HEK293T (cell line): ENCODE measurements around the gene USF1.

Experiments
- CTCF ChIA-PET: fragments of 350-600 bp; formaldehyde crosslinking; extraction: SDS; loops from one replicate; lab custom pipeline; 2021; ENCODE audit warnings: antibody characterized with exemption, inconsistent platforms; lab: Yijun Ruan, JAX
- POLR2A ChIA-PET: fragments of 350-600 bp; formaldehyde crosslinking; extraction: SDS; loops from one replicate; lab custom pipeline; 2020; ENCODE audit warnings: antibody characterized with exemption, inconsistent platforms; lab: Yijun Ruan, JAX
- DNase-seq: peaks from one replicate; pipeline ENCODE4 v3.0.0; 2012; ENCODE audit warnings: mixed read lengths; ENCODE audit errors: extremely low spot score
- ARNT ChIP-seq: fragments of 450-650 bp; IDR thresholded peaks from 2 replicates; pipeline ENCODE4 v1.6.1; 2017; ENCODE audit warnings: mild to moderate bottlenecking
- BHLHE40 ChIP-seq: fragments of 450-650 bp; IDR thresholded peaks from 2 replicates; pipeline ENCODE4 v1.6.1; 2016; ENCODE audit warnings: mild to moderate bottlenecking, moderate library complexity, borderline replicate concordance
- CTBP1 ChIP-seq: fragments of 450-650 bp; IDR thresholded peaks from 2 replicates; pipeline ENCODE4 v1.6.1; 2016; ENCODE audit warnings: borderline replicate concordance
- ELF4 ChIP-seq: fragments of 450-650 bp; IDR thresholded peaks from 2 replicates; pipeline ENCODE4 v1.6.1; 2017; ENCODE audit warnings: antibody characterized with exemption
- FOXA1 ChIP-seq: fragments of 450-650 bp; IDR thresholded peaks from 2 replicates; pipeline ENCODE4 v1.6.1; 2016; ENCODE audit warnings: mild to moderate bottlenecking
- FOXK2 ChIP-seq: fragments of 450-650 bp; IDR thresholded peaks from 2 replicates; pipeline ENCODE4 v1.6.1; 2016; ENCODE audit warnings: mild to moderate bottlenecking
- FOXM1 ChIP-seq: fragments of 450-650 bp; IDR thresholded peaks from 2 replicates; pipeline ENCODE4 v1.6.1; 2017; ENCODE audit warnings: mild to moderate bottlenecking, borderline replicate concordance
- HDGF ChIP-seq: fragments of 450-650 bp; IDR thresholded peaks from 2 replicates; pipeline ENCODE4 v1.6.1; 2017; ENCODE audit warnings: antibody characterized with exemption, borderline replicate concordance
- L3MBTL2 ChIP-seq: fragments of 450-650 bp; conservative IDR thresholded peaks from 2 replicates; pipeline ENCODE4 v1.6.1; 2016; ENCODE audit warnings: mild to moderate bottlenecking
- LEF1 ChIP-seq: fragments of 450-650 bp; IDR thresholded peaks from 2 replicates; pipeline ENCODE4 v1.6.1; 2017; ENCODE audit warnings: mild to moderate bottlenecking, borderline replicate concordance
- NFRKB ChIP-seq: fragments of 450-650 bp; IDR thresholded peaks from 2 replicates; pipeline ENCODE4 v1.6.1; 2016; ENCODE audit warnings: mild to moderate bottlenecking, moderate library complexity
- PKNOX1 ChIP-seq: fragments of 450-650 bp; IDR thresholded peaks from 2 replicates; pipeline ENCODE4 v1.6.1; 2016
- SP1 ChIP-seq: fragments of 450-650 bp; IDR thresholded peaks from 2 replicates; pipeline ENCODE4 v1.6.1; 2017
- SUZ12 ChIP-seq: fragments of 450-650 bp; IDR thresholded peaks from 2 replicates; pipeline ENCODE4 v1.6.1; 2016; ENCODE audit warnings: mild to moderate bottlenecking
- TARDBP ChIP-seq: fragments of 450-650 bp; IDR thresholded peaks from 2 replicates; pipeline ENCODE4 v1.6.1; 2016
- ZNF384 ChIP-seq: fragments of 450-650 bp; IDR thresholded peaks from 2 replicates; pipeline ENCODE4 v1.6.1; 2016

The USF1 gene

GRCh38 chr1:161006563-161006962 is 39.2 kb downstream of the USF1 start:
- ChIA-PET CTCF (no interaction called here), POLR2A (no interaction called here)
- TF ChIP-seq L3MBTL2 (no peak), SP1 (no peak), LEF1 (no peak), ZNF384 (no peak)
- DNase-seq = no peak

- POLR2A ChIA-PET = no interaction called here
- no peak for TF ChIP-seq SUZ12
- TF ChIP-seq PKNOX1 = no peak
- no peak for TF ChIP-seq FOXK2
- TF ChIP-seq LEF1 = no peak
- no peak for TF ChIP-seq HDGF
- no peak for TF ChIP-seq FOXM1
- TF ChIP-seq FOXA1 = no peak
- TF ChIP-seq BHLHE40 = no peak
- no peak for TF ChIP-seq NFRKB
- no peak for TF ChIP-seq L3MBTL2
- TF ChIP-seq ARNT = no peak
- TF ChIP-seq ELF4 = no peak
- no peak for TF ChIP-seq ZNF384
These were observed 44.3 kb downstream of the USF1 start for GRCh38 chr1:161001525-161001924.

GRCh38 chr1:161000736-161001480 is 44.9 kb downstream of the USF1 start:
- ChIA-PET POLR2A (no interaction called here), CTCF (no interaction called here)
- no peak for DNase-seq
- TF ChIP-seq ZNF384 (no peak), FOXA1 (no peak), L3MBTL2 (no peak), ARNT (no peak), FOXK2 (no peak), BHLHE40 (no peak), PKNOX1 (no peak), HDGF (no peak), FOXM1 (no peak), TARDBP (no peak), SP1 (no peak), SUZ12 (no peak), CTBP1 (no peak), ELF4 (no peak), NFRKB (no peak), LEF1 (no peak)

More at GRCh38 chr1:161001525-161001924, 44.3 kb downstream of the USF1 start:
- no peak for DNase-seq
- CTCF ChIA-PET = no interaction called here

GRCh38 chr1:160999376-160999775 is 46.4 kb downstream of the USF1 start:
- TF ChIP-seq FOXK2 (no peak), ARNT (no peak), TARDBP (no peak), SUZ12 (no peak), NFRKB (no peak), HDGF (no peak), L3MBTL2 (no peak), FOXM1 (no peak), ZNF384 (no peak), BHLHE40 (no peak), LEF1 (no peak), ELF4 (no peak), CTBP1 (no peak), PKNOX1 (no peak), SP1 (no peak), FOXA1 (no peak)
- ChIA-PET CTCF (interaction anchor here (0.6 kb wide), 1 partner anchor 98 kb away, joined by 3 read pairs; no protein-coding TSS in a partner anchor), POLR2A (no interaction called here)
- DNase-seq = no peak

- no peak for TF ChIP-seq ARNT
- no peak for TF ChIP-seq SP1
- no peak for TF ChIP-seq L3MBTL2
- no peak for TF ChIP-seq BHLHE40
- no peak for TF ChIP-seq FOXK2
- no peak for TF ChIP-seq ZNF384
- TF ChIP-seq LEF1 = no peak
- no peak for TF ChIP-seq PKNOX1
- TF ChIP-seq CTBP1 = no peak
- no peak for TF ChIP-seq NFRKB
- no peak for TF ChIP-seq FOXA1
- TF ChIP-seq SUZ12 = no peak
- TF ChIP-seq FOXM1 = no peak
- TF ChIP-seq TARDBP = no peak
- TF ChIP-seq HDGF = no peak
- no peak for TF ChIP-seq ELF4
- ChIA-PET CTCF (interaction anchor here (0.7 to 2.0 kb wide), 9 partner anchors 8 to 220 kb away, joined by 3 to 9 read pairs (median 4); partner anchors contain the start of genes KLHDC9 and PPOX), POLR2A (interaction anchor here (0.8 to 1.7 kb wide), 3 partner anchors 23 to 135 kb away, joined by 3 to 7 read pairs (median 5); partner anchors contain the start of genes DEDD, F11R and KLHDC9)
- peak; percentile 70 for DNase-seq
These were observed 48.3 kb downstream of the USF1 start for GRCh38 chr1:160997323-160998038.
